HG03039 (cell line): ENCODE data around the gene IPPK.

ENCODE experiments used
- ATAC-seq: cut with Tn5 transposase; IDR thresholded peaks from one replicate; pipeline ENCODE4 v1.9.1; 2021; ENCODE audit warnings: mild to moderate bottlenecking, moderate library complexity; ENCODE audit not compliant: unreplicated experiment

Gene IPPK

GRCh38 chr9:92669890-92670708 lies at the start of gene IPPK:
Gene IPPK, minus strand, starts transcription at chr9:92670131. Its CDS starts 143 bp downstream, at chr9:92669988.
- peak; percentile 90 for ATAC-seq

DNA sequence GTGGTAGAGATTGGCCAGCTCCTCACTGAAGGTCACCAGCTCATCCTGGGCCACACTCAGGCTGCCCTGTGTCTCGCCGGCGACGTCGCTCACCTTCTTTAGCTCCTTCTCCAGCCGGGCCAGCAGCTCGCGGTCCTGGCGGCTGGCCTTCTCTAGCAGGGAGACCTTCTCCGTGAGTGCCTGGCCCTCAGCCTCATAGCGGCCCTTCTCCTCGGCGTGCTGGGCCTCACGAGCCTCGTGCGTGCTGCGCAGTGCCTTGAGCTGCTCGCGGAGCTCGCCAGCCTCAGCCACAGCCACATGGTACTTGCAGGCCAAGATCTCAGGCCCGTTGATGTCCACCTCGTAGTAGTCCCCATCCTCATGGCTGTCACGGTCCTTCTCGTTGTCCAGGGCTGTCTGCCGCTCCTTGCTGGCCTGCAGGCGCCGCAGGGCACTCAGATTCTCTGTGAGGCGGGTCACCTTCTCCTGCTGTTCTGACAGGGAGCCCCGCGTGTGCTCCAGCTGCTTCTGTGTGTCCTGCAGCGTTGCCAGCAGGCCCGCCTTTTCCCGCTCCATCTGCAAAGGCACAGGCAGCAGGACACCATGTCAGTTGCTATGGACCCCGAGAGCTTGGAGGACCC lies 49.2 kb upstream of the IPPK start:
- no peak for ATAC-seq

DNA sequence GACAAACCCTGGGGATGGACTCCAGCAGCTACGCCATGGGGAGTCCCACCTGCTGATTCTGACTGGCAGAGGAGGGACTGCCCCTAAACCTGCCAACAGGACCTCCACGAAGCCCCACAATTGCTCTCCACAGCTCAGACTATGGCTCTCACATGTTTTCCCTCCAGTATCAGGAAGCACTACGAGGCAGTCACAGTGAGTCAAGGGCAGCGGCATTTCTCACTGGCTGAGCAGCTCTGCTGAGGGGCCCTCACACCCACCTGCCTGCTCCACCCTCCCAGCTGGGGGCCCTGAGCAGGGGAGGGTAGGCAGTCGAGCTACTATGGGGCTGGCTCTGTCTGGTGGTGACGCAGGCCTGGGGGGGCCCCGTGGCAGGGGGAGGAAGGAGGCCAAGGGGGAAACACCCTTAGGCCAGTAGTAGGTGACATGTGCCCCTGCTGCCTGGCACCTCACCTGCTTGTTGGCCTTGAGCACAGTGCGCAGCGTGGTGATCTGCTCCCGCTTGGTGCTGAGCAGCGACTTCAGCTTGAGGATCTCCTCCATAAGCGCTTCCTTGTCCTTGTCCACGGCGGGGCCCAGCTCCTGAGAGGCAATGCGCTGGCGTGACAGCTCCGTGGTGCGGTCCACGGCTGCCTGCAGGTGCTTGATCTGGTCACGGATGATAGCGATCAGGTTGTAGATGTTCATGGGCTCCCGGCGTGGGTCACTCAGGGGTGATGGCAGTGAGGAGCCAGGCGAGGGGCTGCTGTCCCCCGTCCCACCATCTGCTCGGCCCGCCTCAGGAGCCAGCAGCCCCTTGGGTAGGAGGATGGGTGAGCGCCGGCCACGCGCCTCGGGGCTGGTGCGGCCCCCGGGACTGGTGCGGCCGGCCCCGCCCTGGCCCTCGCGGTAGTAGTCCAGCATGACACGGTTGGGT lies 48.4 kb upstream of the IPPK start:
- no peak for ATAC-seq

DNA sequence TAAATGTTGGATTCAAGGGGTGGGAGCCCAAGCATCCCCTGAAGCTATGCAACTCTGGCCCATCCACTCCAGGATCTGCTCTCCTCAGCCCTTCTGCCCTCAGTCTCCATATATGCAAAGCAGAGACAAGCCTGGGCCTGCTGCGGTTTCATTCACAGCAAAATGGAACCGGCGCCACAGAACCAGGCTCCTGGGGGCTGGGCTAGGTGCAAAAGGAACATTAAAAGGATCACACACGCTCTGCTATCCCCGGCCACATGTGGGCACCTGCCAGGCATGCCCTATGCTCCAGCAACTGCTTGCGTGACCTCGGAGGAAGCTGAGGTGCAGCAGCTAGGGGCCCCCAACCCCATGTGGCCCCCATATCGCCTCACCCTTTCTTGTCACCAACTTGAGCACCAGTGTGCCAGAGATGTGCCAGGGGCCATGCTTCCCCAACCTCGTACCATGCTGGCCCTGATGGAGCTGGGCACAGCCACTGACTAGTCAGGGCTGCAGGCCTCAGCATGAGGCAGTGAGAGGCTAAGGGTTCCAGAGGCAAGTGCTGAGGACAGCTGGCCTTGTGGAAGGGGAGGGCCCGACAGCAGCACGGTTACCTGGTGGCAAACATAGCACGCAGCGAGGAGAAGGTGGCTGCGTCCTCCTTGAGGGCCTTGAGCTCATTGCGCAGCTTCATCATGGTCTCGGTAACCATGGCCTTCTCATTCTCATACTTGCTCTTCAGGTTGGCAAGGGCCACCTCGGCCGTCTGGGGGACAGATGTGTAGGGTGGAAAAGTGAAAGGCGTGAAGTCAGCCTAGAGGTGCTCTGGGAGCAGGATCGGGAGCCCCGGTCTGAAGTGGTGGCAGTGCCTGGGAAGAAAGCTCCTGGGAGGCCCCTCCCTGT lies 47.5 kb upstream of the IPPK start:
- no peak for ATAC-seq

DNA sequence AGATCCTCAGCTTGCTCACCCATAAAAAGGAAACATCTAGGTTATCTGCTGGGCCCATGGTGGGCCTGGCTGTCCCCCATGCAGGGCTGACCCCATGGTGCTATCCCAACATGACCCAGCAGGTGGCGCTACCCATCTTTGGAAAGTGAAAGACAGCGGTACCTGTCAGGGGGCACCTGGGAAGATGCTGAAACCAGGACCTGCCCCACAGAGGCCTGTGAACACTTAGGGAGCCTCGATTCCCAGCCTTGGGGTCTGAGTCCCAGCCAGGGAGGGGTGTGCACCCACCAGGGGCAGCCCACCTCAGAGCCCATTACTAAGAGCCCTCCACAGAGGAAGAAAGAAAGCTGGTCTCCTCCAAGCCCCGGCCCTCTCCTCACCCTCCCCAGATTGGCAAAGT lies 46.6 kb upstream of the IPPK start:
- no peak for ATAC-seq

GRCh38 chr9:92715488-92716231 lies 45.7 kb upstream of the IPPK start:
- ATAC-seq: no peak

DNA sequence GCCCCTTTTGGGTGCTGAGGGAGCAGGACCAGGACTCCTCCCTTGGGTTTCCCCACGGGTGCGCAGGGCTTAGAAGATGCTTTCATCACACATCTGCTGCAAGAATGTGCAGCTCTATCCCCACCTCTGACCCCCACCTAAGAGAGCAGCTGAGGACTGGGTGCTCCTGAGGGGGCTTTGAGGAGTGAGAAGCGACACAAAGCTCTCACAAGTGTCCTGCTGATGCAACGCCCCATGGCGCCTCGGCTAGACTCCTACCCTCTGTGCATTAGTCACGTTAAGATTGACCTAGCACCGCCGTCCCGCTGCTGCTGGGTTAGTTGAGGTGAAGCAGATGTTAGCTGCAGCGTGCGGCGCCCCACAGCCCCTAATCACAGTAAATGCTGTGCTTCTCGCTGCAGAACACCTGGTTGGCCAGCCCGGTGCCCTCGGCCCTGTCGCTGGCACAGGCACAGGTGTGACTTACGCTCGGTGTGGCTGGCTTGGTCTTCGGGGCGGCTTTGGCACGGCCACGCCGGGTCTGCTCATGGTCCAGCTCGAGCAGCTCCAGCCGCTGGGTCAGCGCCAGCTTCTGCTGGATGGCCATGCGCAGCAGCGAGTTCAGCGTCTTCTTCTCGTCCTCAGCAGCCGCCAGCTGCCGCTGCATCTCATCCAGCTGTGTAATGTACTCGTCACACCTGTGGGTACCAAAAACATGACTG lies 45.0 kb upstream of the IPPK start:
- ATAC-seq: no peak

DNA sequence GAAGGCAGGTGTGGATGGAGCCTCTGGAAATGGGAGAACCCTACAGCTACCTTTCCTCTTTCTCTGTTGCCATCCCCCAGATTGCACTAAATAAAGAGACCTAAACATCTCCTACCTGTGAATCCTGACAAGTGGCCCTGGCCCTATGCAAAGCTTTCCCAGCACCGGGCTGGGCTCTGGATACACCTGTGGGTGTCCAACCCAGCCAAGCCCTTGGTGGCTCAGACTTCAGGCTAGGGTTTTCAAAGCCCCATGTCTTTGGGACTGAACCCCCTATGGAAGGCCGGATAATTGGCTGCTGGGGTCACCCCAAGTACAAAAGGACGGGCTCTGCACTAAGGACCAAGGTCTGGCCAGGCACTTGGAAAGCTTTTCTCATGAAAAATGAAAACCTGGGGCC lies 44.1 kb upstream of the IPPK start:
- ATAC-seq: no peak

DNA sequence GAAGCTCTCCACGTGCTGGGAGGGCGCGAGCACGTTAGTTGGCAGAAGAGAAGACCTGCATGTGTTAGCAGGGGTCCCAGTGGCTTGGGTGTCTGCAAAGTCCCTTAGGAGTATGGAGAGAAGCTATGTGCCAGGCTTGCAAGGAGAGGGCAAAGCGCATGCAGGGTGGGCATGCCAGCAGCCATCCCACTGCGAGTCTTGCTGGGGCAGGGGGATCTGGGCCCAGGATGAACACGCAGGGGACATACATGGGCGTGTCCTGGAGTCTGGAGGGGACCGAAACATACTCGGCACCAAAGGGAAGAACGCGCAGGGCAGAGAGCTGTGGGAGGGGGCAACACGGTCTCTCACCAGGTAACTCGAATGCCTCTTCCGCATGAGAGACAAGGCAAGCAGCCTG lies 43.6 kb upstream of the IPPK start:
- no peak for ATAC-seq

DNA sequence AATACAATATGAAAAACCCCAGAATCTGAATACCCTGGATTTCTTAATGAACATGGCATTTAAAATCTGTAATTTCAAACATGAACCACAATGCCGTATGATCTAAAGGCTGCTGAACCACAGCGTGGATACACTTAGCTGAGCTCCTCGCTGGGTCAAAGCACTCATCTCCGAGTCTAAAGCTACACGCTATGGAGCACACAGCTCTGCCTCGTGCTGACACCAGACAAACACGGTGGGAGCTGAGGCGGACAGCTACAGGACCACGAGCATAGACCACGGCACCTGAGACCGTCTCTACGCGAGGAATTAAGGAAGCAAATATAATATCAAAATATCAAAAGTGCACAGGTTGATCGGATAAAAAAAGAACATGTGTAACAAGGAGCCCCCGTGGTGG lies 42.8 kb upstream of the IPPK start:
- ATAC-seq: no peak

DNA sequence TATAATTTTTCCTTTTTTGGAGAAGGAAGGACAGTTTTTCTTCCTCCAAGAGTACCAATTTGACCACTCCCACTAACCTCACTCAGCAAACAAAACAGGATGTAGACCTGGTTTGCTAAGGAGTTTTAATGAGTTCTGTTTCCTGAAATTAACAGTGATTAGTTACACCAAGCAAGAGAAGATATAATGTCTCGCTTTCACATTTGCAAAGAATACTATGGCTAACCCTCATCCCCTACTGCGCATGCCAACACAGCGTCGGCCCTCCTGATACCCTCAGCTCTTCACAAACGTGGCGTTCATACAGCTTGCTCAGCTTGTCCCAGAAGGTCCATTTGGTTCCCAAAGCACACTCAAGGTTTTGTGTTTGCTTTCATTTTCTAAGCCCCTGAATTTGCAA lies 41.9 kb upstream of the IPPK start:
- no peak for ATAC-seq

GRCh38 chr9:92711146-92711545 lies 41.2 kb upstream of the IPPK start:
- no peak for ATAC-seq

GRCh38 chr9:92710368-92710767 lies 40.4 kb upstream of the IPPK start:
- no peak for ATAC-seq

GRCh38 chr9:92709954-92710353 lies 40.0 kb upstream of the IPPK start:
- no peak for ATAC-seq

GRCh38 chr9:92709240-92709639 lies 39.3 kb upstream of the IPPK start:
- ATAC-seq: no peak

DNA sequence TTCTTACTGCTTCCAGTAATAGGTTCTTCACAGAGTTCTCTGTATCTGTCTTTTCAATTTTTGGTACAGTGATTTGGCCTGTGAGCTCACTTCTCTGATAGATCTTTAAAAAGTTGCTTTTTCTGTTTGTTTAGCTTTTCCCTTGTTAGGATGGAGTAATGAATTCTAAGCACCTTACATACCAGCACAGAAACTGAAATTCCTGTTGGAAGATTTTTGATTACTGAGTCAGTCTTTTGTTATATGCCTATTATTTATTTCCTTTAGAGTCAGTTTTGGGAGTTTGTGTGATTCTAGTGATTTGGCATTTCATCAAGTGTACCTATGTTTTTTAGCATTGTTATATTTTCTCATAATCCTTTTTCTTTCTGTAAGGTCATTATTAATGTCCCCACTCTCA lies 37.6 kb upstream of the IPPK start:
- no peak for ATAC-seq

DNA sequence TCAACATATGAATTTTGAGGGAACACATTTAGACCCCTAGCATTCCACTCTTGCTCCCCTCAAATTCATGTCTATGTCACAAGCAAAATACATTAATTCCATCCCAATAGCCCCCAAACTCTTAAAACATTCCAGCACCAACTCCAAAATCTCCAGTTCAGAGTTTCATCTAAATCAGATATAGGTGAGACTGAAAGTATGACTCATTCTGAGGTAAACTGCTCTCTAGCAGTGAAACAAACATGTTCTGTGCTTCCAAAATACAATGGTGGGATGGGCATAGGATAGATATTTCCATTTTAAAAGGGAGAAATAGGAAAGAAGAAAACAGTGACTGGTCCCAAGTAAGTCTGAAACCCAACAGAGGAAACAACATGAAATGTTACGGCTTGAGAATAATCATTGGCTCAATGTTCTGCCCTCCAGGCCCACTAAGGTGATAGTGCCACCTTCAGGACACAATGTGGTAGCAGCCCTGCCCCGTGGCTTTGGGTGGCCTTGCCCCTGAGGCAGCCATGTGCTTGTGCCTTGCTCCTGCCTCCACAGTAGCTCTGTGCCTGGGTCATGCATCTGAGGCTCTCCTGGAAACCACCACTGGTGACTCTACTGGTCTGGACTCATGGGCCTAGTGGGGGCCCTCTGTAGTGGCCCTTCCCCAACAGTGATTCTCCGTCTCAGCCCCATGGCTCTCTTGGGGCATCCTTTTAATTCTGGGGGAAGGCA lies 36.4 kb upstream of the IPPK start:
- ATAC-seq: no peak

GRCh38 chr9:92704528-92704927 lies 34.6 kb upstream of the IPPK start:
- ATAC-seq: no peak

- no peak for ATAC-seq
Observed at GRCh38 chr9:92696619-92697018, 26.7 kb upstream of the IPPK start.
